K562 (cell line): ENCODE measurements around the gene CHD6. TPM values are rescaled to one million over a fixed set of nuclear protein-coding genes. Genes with fewer than 3 reads are reported as not detected.

Experiments used
- CEBPB ChIP-seq: fragments of 450-650 bp; IDR thresholded peaks from 2 replicates; pipeline ENCODE4 v1.6.1; 2016; ENCODE audit warnings: missing genetic modification characterization, missing compliant biosample characterization
- DMBX1 ChIP-seq: fragments of 250-450 bp; sonication (Bioruptor Pico); IDR thresholded peaks from 2 replicates; pipeline ENCODE4 v1.8.0; 2022; ENCODE audit warnings: inconsistent platforms, mild to moderate bottlenecking, moderate library complexity, borderline replicate concordance
- EP300 ChIP-seq: IDR thresholded peaks from 2 replicates; pipeline ENCODE4 v1.6.1; 2012; ENCODE audit warnings: low read length, improper control_type of control experiment
- FOSL1 ChIP-seq: fragments of 200-800 bp; sonication (Bioruptor generic); conservative IDR thresholded peaks from 2 replicates; pipeline ENCODE4 v1.6.1; 2016; ENCODE audit warnings: missing genetic modification characterization, missing compliant biosample characterization
- FOXK2 ChIP-seq, 2 experiments: fragments of 450-650 bp; IDR thresholded peaks in 1 of 2; conservative IDR thresholded peaks in 1 of 2; 2 replicates each; pipeline ENCODE4 v1.6.1; 2016; ENCODE audit warnings: low read depth in 2 of 2, mild to moderate bottlenecking in 1 of 2
- FOXP1 ChIP-seq: sonication (generic); formaldehyde crosslinking; IDR thresholded peaks from 2 replicates; pipeline ENCODE4 v1.8.0; 2022; ENCODE audit warnings: mild to moderate bottlenecking, missing genetic modification reagents
- JUND ChIP-seq, 2 experiments: IDR thresholded peaks; 2 replicates in 1 of 2; 3 replicates in 1 of 2; pipeline ENCODE4 v1.6.1; 2011; ENCODE audit warnings: borderline replicate concordance in 2 of 2, low read depth in 2 of 2, low read length in 2 of 2, improper control_type of control experiment in 1 of 2, missing biosample characterization in 1 of 2, missing genetic modification characterization in 1 of 2, missing genetic modification reagents in 1 of 2
- KLF10 ChIP-seq: fragments of 250-450 bp; sonication (Bioruptor Pico); IDR thresholded peaks from 2 replicates; pipeline ENCODE4 v1.6.1; 2021; ENCODE audit warnings: matching md5 sums
- LEF1 ChIP-seq: fragments of 450-650 bp; IDR thresholded peaks from 2 replicates; pipeline ENCODE4 v1.6.1; 2016; ENCODE audit warnings: mild to moderate bottlenecking
- MEIS2 ChIP-seq: fragments of 450-650 bp; IDR thresholded peaks from 2 replicates; pipeline ENCODE4 v1.6.1; 2014; ENCODE audit warnings: mild to moderate bottlenecking; ENCODE audit not compliant: partially characterized antibody
- NCOA1 ChIP-seq: fragments of 450-650 bp; IDR thresholded peaks from 2 replicates; pipeline ENCODE4 v1.6.1; 2016; ENCODE audit warnings: low read depth
- RAD51 ChIP-seq: fragments of 450-650 bp; IDR thresholded peaks from 2 replicates; pipeline ENCODE4 v1.7.1; 2016; ENCODE audit warnings: low read depth, mild to moderate bottlenecking, borderline replicate concordance
- ZBTB8A ChIP-seq: fragments of 450-650 bp; IDR thresholded peaks from 2 replicates; pipeline ENCODE4 v1.6.1; 2018; ENCODE audit warnings: mild to moderate bottlenecking, moderate library complexity; ENCODE audit not compliant: partially characterized antibody
- ZNF785 ChIP-seq: fragments of 250-450 bp; sonication (Bioruptor Pico); IDR thresholded peaks from 2 replicates; pipeline ENCODE4 v1.4.0; 2020; ENCODE audit warnings: mild to moderate bottlenecking
- polyA plus RNA-seq, 8 experiments: library from polyadenylated mRNA; depleted of rRNA in 4 of 8; stranded (reverse) in 5 of 8; unstranded in 3 of 8; fragments of >200 nt; fragmentation: Nextera tagmentation in 2 of 8; fragmentation: Illumina TruSeq in 1 of 8; extraction: Ambion mirVana in 2 of 8; extraction: Trizol in 1 of 8; gene quantifications; 2 replicates each; pipeline versions ENCODE4 v1.2.1 to v1.2.3, GENCODE V29; 2011 to 2014; ENCODE audit warnings: inconsistent platforms in 1 of 8, missing spikeins in 1 of 8
- total RNA-seq, 7 experiments: library from RNA; depleted of rRNA in 6 of 7; stranded (reverse); fragments of >200 nt in 6 of 7; fragmentation: Illumina TruSeq in 2 of 7; extraction: Trizol in 2 of 7; gene quantifications; 2 replicates each; pipeline versions ENCODE4 v1.2.1 to v1.2.3, GENCODE V29; 2011 to 2021; ENCODE audit warnings: low replicate concordance in 1 of 7
- TF ChIP-seq, protein P1 (sequence below): fragments of 450-650 bp; IDR thresholded peaks from 2 replicates; pipeline ENCODE4 v1.6.1; 2017; ENCODE audit warnings: antibody characterized with exemption, mild to moderate bottlenecking
- TF ChIP-seq, protein P2 (sequence below), 2 experiments: fragments of 450-650 bp; conservative IDR thresholded peaks; 2 replicates each; pipeline ENCODE4 v1.6.1; 2017; ENCODE audit warnings: mild to moderate bottlenecking in 2 of 2, moderate library complexity in 2 of 2
- TF ChIP-seq, protein P3 (sequence below), 2 experiments: IDR thresholded peaks in 1 of 2; conservative IDR thresholded peaks in 1 of 2; 2 replicates each; pipeline ENCODE4 v1.6.1; 2016; ENCODE audit warnings: low read depth in 2 of 2, mild to moderate bottlenecking in 1 of 2, missing compliant biosample characterization in 1 of 2, missing genetic modification characterization in 1 of 2, moderate library complexity in 1 of 2
- TF ChIP-seq, protein P4 (sequence below): sonication (generic); formaldehyde crosslinking; IDR thresholded peaks from 2 replicates; pipeline ENCODE4 v1.5.0; 2020; ENCODE audit warnings: missing genetic modification reagents

Gene CHD6
- total and polyA plus RNA-seq, 9 of the 15 experiments (the other 6 are each of a cell fraction or from before 2014, with no cell fraction given), result 3.9 to 24.2 (median 12.8) TPM

DNA sequence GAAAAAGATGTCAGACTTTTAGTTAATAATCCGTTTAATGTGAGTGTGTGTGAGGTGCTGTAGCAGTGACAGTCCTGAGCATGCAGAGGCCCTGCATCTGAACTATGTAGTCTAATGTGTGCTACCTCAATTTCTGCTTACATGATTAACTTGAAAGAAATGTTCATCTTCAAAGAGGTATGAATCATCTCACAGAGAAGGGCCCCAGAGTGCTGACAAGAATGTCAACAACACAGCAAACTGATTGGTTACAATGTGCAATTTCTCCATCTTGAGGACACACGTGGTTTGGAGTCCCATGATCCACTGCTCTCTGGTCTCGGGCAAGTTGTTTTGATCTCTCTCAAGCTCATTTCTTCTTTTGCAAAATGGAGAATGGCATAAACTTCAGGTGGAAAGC is 189.9 kb downstream of the CHD6 start (continued):
- TF ChIP-seq, protein P1, sequence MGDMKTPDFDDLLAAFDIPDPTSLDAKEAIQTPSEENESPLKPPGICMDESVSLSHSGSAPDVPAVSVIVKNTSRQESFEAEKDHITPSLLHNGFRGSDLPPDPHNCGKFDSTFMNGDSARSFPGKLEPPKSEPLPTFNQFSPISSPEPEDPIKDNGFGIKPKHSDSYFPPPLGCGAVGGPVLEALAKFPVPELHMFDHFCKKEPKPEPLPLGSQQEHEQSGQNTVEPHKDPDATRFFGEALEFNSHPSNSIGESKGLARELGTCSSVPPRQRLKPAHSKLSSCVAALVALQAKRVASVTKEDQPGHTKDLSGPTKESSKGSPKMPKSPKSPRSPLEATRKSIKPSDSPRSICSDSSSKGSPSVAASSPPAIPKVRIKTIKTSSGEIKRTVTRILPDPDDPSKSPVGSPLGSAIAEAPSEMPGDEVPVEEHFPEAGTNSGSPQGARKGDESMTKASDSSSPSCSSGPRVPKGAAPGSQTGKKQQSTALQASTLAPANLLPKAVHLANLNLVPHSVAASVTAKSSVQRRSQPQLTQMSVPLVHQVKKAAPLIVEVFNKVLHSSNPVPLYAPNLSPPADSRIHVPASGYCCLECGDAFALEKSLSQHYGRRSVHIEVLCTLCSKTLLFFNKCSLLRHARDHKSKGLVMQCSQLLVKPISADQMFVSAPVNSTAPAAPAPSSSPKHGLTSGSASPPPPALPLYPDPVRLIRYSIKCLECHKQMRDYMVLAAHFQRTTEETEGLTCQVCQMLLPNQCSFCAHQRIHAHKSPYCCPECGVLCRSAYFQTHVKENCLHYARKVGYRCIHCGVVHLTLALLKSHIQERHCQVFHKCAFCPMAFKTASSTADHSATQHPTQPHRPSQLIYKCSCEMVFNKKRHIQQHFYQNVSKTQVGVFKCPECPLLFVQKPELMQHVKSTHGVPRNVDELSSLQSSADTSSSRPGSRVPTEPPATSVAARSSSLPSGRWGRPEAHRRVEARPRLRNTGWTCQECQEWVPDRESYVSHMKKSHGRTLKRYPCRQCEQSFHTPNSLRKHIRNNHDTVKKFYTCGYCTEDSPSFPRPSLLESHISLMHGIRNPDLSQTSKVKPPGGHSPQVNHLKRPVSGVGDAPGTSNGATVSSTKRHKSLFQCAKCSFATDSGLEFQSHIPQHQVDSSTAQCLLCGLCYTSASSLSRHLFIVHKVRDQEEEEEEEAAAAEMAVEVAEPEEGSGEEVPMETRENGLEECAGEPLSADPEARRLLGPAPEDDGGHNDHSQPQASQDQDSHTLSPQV, result peak; percentile 67; the same call in 1 of the 2 replicates
- TF ChIP-seq, protein P2, sequence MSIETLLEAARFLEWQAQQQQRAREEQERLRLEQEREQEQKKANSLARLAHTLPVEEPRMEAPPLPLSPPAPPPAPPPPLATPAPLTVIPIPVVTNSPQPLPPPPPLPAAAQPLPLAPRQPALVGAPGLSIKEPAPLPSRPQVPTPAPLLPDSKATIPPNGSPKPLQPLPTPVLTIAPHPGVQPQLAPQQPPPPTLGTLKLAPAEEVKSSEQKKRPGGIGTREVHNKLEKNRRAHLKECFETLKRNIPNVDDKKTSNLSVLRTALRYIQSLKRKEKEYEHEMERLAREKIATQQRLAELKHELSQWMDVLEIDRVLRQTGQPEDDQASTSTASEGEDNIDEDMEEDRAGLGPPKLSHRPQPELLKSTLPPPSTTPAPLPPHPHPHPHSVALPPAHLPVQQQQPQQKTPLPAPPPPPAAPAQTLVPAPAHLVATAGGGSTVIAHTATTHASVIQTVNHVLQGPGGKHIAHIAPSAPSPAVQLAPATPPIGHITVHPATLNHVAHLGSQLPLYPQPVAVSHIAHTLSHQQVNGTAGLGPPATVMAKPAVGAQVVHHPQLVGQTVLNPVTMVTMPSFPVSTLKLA (conservative IDR thresholded peaks at IDR 0.05), result 0 out of 4 replicates have a peak, but pooled peaks of 1 of the 2 experiments have one; percentile 38
- TF ChIP-seq FOXP1, result 0 out of 2 replicates have a peak, but pooled peaks have one; percentile 33
- TF ChIP-seq DMBX1 (CRISPR knock-in tag), result peak; percentile 51; the same call in 1 of the 2 replicates
- no peak for TF ChIP-seq KLF10 (CRISPR knock-in tag)
- TF ChIP-seq FOXK2 (conservative IDR thresholded peaks at IDR 0.05 in 1 of 2, IDR thresholded peaks at IDR 0.05 in 1 of 2; ENCODE audit: low read depth in 2 of 2), result peak in 1 of 2 experiments; percentile 59; a peak in 1 of 4 replicates
- TF ChIP-seq RAD51, result peak; percentile 12; the same call in 1 of the 2 replicates
- peak; percentile 95 for TF ChIP-seq MEIS2
- TF ChIP-seq, protein P3, sequence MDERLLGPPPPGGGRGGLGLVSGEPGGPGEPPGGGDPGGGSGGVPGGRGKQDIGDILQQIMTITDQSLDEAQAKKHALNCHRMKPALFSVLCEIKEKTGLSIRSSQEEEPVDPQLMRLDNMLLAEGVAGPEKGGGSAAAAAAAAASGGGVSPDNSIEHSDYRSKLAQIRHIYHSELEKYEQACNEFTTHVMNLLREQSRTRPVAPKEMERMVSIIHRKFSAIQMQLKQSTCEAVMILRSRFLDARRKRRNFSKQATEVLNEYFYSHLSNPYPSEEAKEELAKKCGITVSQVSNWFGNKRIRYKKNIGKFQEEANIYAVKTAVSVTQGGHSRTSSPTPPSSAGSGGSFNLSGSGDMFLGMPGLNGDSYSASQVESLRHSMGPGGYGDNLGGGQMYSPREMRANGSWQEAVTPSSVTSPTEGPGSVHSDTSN (CRISPR knock-in tag; IDR thresholded peaks at IDR 0.05; ENCODE audit: low read depth), result no peak
- TF ChIP-seq, protein P3 (tag; conservative IDR thresholded peaks at IDR 0.05; ENCODE audit: low read depth), result peak; percentile 83
- peak; percentile 71 for TF ChIP-seq FOSL1 (tag)
- TF ChIP-seq, protein P4, sequence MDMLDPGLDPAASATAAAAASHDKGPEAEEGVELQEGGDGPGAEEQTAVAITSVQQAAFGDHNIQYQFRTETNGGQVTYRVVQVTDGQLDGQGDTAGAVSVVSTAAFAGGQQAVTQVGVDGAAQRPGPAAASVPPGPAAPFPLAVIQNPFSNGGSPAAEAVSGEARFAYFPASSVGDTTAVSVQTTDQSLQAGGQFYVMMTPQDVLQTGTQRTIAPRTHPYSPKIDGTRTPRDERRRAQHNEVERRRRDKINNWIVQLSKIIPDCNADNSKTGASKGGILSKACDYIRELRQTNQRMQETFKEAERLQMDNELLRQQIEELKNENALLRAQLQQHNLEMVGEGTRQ (CRISPR knock-in tag), result peak; percentile 49
- no peak for TF ChIP-seq ZBTB8A
- TF ChIP-seq CEBPB (tag), result no peak
- TF ChIP-seq LEF1, result peak; percentile 65; the same call in 1 of the 2 replicates
- TF ChIP-seq ZNF785 (CRISPR knock-in tag), result no peak
- no peak for TF ChIP-seq NCOA1
- TF ChIP-seq EP300, result 0 out of 2 replicates have a peak, but pooled peaks have one; percentile 5
- TF ChIP-seq JUND (IDR thresholded peaks at IDR 0.05; ENCODE audit: borderline replicate concordance, low read depth, low read length), result peak; percentile 42; the same call in 1 of the 2 replicates
- TF ChIP-seq JUND (tag; IDR thresholded peaks at IDR 0.05; ENCODE audit: borderline replicate concordance, low read depth, low read length), result peak; percentile 48; the same call in 1 of the 3 replicates
